ENCODE measurements around the gene TRAPPC3L. TPM values are rescaled to one million over a fixed set of nuclear protein-coding genes. Genes with fewer than 3 reads are reported as not detected.

Gene TRAPPC3L
- total RNA-seq, 3 donors from 2014 or later, result 0.80 TPM; not detected in 2

DNA sequence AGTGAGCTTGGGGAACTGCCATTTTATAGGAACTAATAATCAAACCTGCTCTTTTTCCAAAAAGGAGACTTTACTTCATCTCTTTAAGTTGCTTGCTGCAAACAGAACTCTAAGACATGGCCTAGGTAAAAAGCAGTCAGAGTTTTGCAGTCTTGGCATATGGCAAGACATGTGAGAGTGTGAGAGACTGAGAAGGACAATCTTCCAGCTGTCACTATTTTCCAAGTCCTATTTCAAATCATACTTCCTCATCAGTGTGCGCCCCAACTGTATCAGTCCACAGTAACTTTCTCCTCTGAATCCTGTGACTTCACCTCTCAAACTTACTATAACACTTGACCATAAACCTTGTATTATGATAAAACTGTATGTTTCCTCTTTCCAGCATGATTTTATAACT, 74.0 kb downstream of the TRAPPC3L start:
- Histone ChIP-seq H3K4me1 (no peaks in the 10 kb centered on the region), H3K4me3 (no peak overlapping the region), H3K27me3 (no peaks in the 10 kb centered on the region), H3K27ac (no peak overlapping the region), H3K36me3 (no peaks in the 10 kb centered on the region), H3K9me3 (no peaks in the 10 kb centered on the region)
- DNase-seq (ENCODE audit: low spot score in 2 of 2), result no peak
- no peak for TF ChIP-seq POLR2AphosphoS5 (IDR thresholded peaks at IDR 0.05)
- TF ChIP-seq, protein P1, sequence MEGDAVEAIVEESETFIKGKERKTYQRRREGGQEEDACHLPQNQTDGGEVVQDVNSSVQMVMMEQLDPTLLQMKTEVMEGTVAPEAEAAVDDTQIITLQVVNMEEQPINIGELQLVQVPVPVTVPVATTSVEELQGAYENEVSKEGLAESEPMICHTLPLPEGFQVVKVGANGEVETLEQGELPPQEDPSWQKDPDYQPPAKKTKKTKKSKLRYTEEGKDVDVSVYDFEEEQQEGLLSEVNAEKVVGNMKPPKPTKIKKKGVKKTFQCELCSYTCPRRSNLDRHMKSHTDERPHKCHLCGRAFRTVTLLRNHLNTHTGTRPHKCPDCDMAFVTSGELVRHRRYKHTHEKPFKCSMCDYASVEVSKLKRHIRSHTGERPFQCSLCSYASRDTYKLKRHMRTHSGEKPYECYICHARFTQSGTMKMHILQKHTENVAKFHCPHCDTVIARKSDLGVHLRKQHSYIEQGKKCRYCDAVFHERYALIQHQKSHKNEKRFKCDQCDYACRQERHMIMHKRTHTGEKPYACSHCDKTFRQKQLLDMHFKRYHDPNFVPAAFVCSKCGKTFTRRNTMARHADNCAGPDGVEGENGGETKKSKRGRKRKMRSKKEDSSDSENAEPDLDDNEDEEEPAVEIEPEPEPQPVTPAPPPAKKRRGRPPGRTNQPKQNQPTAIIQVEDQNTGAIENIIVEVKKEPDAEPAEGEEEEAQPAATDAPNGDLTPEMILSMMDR (IDR thresholded peaks at IDR 0.05), result no peak
- TF ChIP-seq POLR2A (IDR thresholded peaks at IDR 0.05), result no peak
- intact Hi-C loops (cut with DNase I; ENCODE audit: low total_unique reads), result no loop called here

DNA sequence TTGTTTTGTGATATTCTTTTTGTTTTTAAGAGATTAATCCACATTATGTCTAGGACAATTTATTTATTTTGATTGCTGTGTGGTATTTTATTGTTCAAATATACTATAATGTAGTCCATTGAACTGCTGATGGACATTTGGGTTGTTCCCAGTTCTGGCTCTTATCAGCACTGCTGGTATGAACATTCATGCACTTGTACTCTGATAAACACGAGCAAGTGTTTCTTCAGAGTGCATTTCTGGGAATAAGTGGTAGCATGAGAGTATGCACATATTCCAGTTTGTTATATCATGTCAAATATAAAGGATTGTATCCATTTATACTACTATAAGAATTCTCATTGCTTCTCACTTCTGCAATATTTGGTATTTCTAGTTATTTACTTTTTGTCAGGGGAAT, 77.2 kb downstream of the TRAPPC3L start:
- no peaks in the 10 kb centered on the region for H3K36me3 ChIP-seq
- no peaks in the 10 kb centered on the region for H3K9me3 ChIP-seq
- H3K27me3 ChIP-seq, result no peaks in the 10 kb centered on the region
- no peak overlapping the region for H3K4me3 ChIP-seq
- no peak overlapping the region for H3K27ac ChIP-seq
- TF ChIP-seq, protein P1 (IDR thresholded peaks at IDR 0.05), result no peak
- TF ChIP-seq POLR2A (IDR thresholded peaks at IDR 0.05) (no peak), POLR2AphosphoS5 (IDR thresholded peaks at IDR 0.05) (no peak)
- no peaks in the 10 kb centered on the region for H3K4me1 ChIP-seq
- intact Hi-C loops (cut with DNase I; ENCODE audit: low total_unique reads), result no loop called here
- no peak for DNase-seq (ENCODE audit: low spot score in 2 of 2)

DNA sequence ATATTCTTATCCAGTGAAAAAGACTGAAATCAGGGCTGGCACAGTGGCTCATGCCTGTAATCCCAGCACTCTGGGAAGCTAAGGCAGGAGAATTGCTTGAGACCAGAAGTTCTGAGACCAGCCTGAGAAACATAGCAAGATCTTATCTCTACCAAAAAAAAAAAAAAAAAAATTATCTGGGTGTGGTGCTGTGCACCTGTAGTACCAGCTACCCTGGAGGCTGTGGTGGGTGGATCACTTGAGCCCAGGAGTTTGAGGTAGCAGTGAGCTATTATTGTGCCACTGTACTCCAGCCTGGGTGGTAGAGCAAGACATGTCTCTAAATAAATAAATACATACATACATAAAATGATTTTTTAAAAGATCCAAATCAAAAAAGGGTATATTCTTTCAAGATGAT, 78.0 kb downstream of the TRAPPC3L start:
- Histone ChIP-seq H3K9me3 (no peaks in the 10 kb centered on the region), H3K27me3 (peaks cover 0 to 4% of the 10 kb centered on the region in 2 donors), H3K4me3 (no peak overlapping the region), H3K27ac (no peak overlapping the region), H3K36me3 (no peaks in the 10 kb centered on the region), H3K4me1 (no peaks in the 10 kb centered on the region)
- intact Hi-C loops (cut with DNase I; ENCODE audit: low total_unique reads), result no loop called here
- no peak for DNase-seq (ENCODE audit: low spot score in 2 of 2)
- TF ChIP-seq, protein P1 (IDR thresholded peaks at IDR 0.05), result no peak
- TF ChIP-seq POLR2A (IDR thresholded peaks at IDR 0.05) (no peak), POLR2AphosphoS5 (IDR thresholded peaks at IDR 0.05) (no peak)

DNA sequence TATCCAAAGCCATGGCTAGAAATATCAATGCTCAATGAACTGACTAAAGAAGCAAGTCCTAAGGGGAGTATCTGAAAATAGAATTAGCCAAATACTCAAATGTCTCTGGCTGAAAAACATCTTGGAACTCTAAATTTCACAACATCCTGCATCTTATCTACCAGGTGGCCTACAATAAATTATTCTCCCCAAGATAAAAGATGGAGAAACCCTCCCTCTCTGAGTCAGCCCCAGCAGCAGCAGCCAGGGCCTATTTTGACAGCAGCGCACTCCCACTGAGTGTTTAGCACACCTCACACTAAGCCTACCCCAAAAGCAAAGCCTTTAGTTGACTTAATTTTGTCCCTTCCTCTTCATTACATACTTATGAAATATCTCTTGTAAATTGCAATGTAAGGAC, 78.4 kb downstream of the TRAPPC3L start:
- Histone ChIP-seq H3K4me1 (no peaks in the 10 kb centered on the region), H3K27ac (no peak overlapping the region), H3K4me3 (no peak overlapping the region), H3K27me3 (peaks cover 0 to 7% of the 10 kb centered on the region in 2 donors), H3K36me3 (no peaks in the 10 kb centered on the region), H3K9me3 (no peaks in the 10 kb centered on the region)
- TF ChIP-seq, protein P1 (IDR thresholded peaks at IDR 0.05), result no peak
- TF ChIP-seq POLR2A (IDR thresholded peaks at IDR 0.05), result no peak
- TF ChIP-seq POLR2AphosphoS5 (IDR thresholded peaks at IDR 0.05), result no peak
- DNase-seq (ENCODE audit: low spot score in 2 of 2), result no peak
- intact Hi-C loops (cut with DNase I; ENCODE audit: low total_unique reads), result no loop called here

DNA sequence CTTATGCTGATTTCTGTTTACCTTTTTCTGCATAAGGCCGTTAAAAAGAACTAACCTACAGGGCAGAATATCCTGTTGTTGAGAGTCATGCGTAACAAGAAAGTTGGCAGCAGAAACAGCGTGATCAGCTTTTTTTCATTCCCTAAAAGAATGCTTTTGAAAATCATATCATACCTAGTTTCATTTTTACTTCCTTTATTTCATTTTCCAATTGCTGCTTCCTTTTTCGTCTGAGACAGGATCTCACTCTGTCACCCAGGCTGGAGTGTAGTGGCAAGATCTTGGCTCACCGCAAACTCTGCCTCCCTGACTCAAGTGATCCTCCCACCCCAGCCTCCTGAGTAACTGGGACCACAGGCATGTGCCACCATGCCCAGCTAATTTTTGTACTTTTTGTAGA, 80.2 kb downstream of the TRAPPC3L start:
- intact Hi-C loops (cut with DNase I; ENCODE audit: low total_unique reads), result no loop called here
- no peak for TF ChIP-seq POLR2AphosphoS5 (IDR thresholded peaks at IDR 0.05)
- no peak for TF ChIP-seq POLR2A (IDR thresholded peaks at IDR 0.05)
- TF ChIP-seq, protein P1 (IDR thresholded peaks at IDR 0.05), result no peak
- no peak overlapping the region for H3K4me3 ChIP-seq
- no peaks in the 10 kb centered on the region for H3K9me3 ChIP-seq
- no peaks in the 10 kb centered on the region for H3K36me3 ChIP-seq
- no peak for DNase-seq (ENCODE audit: low spot score in 2 of 2)
- peaks cover 0 to 7% of the 10 kb centered on the region in 2 donors for H3K27me3 ChIP-seq
- H3K4me1 ChIP-seq, result no peaks in the 10 kb centered on the region
- no peak overlapping the region for H3K27ac ChIP-seq

All from breast epithelium (tissue), 4 donors.